HEK293T (cell line): ENCODE results near the gene DCPS.
"Not testable (repeated sequence)": the region's sequence is repeated elsewhere in the genome, so short reads cannot be mapped to it uniquely, and the experiment has no call there.

Source experiments
- CTCF ChIA-PET: fragments of 350-600 bp; formaldehyde crosslinking; extraction: SDS; loops from one replicate; lab custom pipeline; 2021; ENCODE audit warnings: antibody characterized with exemption, inconsistent platforms; lab: Yijun Ruan, JAX
- POLR2A ChIA-PET: fragments of 350-600 bp; formaldehyde crosslinking; extraction: SDS; loops from one replicate; lab custom pipeline; 2020; ENCODE audit warnings: antibody characterized with exemption, inconsistent platforms; lab: Yijun Ruan, JAX
- DNase-seq: peaks from one replicate; pipeline ENCODE4 v3.0.0; 2012; ENCODE audit warnings: mixed read lengths; ENCODE audit errors: extremely low spot score
- ARNT ChIP-seq: fragments of 450-650 bp; IDR thresholded peaks from 2 replicates; pipeline ENCODE4 v1.6.1; 2017; ENCODE audit warnings: mild to moderate bottlenecking
- BHLHE40 ChIP-seq: fragments of 450-650 bp; IDR thresholded peaks from 2 replicates; pipeline ENCODE4 v1.6.1; 2016; ENCODE audit warnings: mild to moderate bottlenecking, moderate library complexity, borderline replicate concordance
- CTBP1 ChIP-seq: fragments of 450-650 bp; IDR thresholded peaks from 2 replicates; pipeline ENCODE4 v1.6.1; 2016; ENCODE audit warnings: borderline replicate concordance
- ELF4 ChIP-seq: fragments of 450-650 bp; IDR thresholded peaks from 2 replicates; pipeline ENCODE4 v1.6.1; 2017; ENCODE audit warnings: antibody characterized with exemption
- FOXA1 ChIP-seq: fragments of 450-650 bp; IDR thresholded peaks from 2 replicates; pipeline ENCODE4 v1.6.1; 2016; ENCODE audit warnings: mild to moderate bottlenecking
- FOXK2 ChIP-seq: fragments of 450-650 bp; IDR thresholded peaks from 2 replicates; pipeline ENCODE4 v1.6.1; 2016; ENCODE audit warnings: mild to moderate bottlenecking
- FOXM1 ChIP-seq: fragments of 450-650 bp; IDR thresholded peaks from 2 replicates; pipeline ENCODE4 v1.6.1; 2017; ENCODE audit warnings: mild to moderate bottlenecking, borderline replicate concordance
- HDGF ChIP-seq: fragments of 450-650 bp; IDR thresholded peaks from 2 replicates; pipeline ENCODE4 v1.6.1; 2017; ENCODE audit warnings: antibody characterized with exemption, borderline replicate concordance
- L3MBTL2 ChIP-seq: fragments of 450-650 bp; conservative IDR thresholded peaks from 2 replicates; pipeline ENCODE4 v1.6.1; 2016; ENCODE audit warnings: mild to moderate bottlenecking
- LEF1 ChIP-seq: fragments of 450-650 bp; IDR thresholded peaks from 2 replicates; pipeline ENCODE4 v1.6.1; 2017; ENCODE audit warnings: mild to moderate bottlenecking, borderline replicate concordance
- PKNOX1 ChIP-seq: fragments of 450-650 bp; IDR thresholded peaks from 2 replicates; pipeline ENCODE4 v1.6.1; 2016
- SP1 ChIP-seq: fragments of 450-650 bp; IDR thresholded peaks from 2 replicates; pipeline ENCODE4 v1.6.1; 2017
- SUZ12 ChIP-seq: fragments of 450-650 bp; IDR thresholded peaks from 2 replicates; pipeline ENCODE4 v1.6.1; 2016; ENCODE audit warnings: mild to moderate bottlenecking
- TARDBP ChIP-seq: fragments of 450-650 bp; IDR thresholded peaks from 2 replicates; pipeline ENCODE4 v1.6.1; 2016
- ZNF384 ChIP-seq: fragments of 450-650 bp; IDR thresholded peaks from 2 replicates; pipeline ENCODE4 v1.6.1; 2016

The DCPS gene

GRCh38 chr11:126383339-126384335 lies 79.8 kb downstream of the DCPS start:
- POLR2A ChIA-PET: no interaction called here
- CTCF ChIA-PET: no interaction called here

DNA sequence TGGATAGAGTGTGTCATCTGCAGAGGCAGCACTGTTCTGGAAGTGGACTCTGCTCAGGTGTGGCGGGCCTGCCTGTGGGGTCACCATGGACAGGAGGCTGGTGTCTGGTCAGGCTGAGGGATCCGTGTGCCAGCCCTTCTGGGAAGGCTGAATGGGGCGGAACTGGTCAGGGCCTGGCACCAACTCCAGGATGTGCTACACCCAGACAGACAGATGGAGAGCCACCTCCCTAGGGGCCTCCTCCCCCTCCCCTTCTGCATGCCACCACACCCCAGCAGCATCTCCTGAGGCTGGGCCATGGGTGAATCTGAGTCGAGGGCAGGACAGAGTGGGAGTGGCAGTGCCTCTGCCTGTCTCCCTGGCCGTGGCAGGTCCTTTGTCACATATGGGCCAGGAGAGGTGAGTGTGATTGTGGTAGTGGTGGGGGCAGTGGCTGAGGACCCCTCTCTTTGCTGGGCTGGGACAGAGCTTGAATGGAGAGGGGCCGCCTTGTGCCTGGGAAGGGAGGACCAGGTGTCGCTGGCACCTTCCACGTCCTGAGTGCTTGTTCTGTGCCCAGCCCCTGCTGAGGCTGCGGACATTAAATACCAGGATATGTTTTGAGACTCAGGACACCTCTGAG lies 80.7 kb downstream of the DCPS start:
- no peak for DNase-seq
- TF ChIP-seq ELF4 (no peak), PKNOX1 (no peak), TARDBP (no peak), FOXA1 (no peak), FOXK2 (no peak), ZNF384 (no peak), LEF1 (no peak), CTBP1 (no peak), ARNT (no peak), BHLHE40 (no peak)
- ChIA-PET POLR2A (no interaction called here), CTCF (no interaction called here)

More at GRCh38 chr11:126383339-126384335, 79.8 kb downstream of the DCPS start:
- no peak for TF ChIP-seq TARDBP
- TF ChIP-seq CTBP1: no peak
- no peak for TF ChIP-seq L3MBTL2
- TF ChIP-seq SUZ12: no peak
- TF ChIP-seq HDGF: no peak
- no peak for TF ChIP-seq FOXA1
- no peak for TF ChIP-seq SP1
- TF ChIP-seq FOXK2: no peak
- no peak for TF ChIP-seq BHLHE40
- no peak for DNase-seq

DNA sequence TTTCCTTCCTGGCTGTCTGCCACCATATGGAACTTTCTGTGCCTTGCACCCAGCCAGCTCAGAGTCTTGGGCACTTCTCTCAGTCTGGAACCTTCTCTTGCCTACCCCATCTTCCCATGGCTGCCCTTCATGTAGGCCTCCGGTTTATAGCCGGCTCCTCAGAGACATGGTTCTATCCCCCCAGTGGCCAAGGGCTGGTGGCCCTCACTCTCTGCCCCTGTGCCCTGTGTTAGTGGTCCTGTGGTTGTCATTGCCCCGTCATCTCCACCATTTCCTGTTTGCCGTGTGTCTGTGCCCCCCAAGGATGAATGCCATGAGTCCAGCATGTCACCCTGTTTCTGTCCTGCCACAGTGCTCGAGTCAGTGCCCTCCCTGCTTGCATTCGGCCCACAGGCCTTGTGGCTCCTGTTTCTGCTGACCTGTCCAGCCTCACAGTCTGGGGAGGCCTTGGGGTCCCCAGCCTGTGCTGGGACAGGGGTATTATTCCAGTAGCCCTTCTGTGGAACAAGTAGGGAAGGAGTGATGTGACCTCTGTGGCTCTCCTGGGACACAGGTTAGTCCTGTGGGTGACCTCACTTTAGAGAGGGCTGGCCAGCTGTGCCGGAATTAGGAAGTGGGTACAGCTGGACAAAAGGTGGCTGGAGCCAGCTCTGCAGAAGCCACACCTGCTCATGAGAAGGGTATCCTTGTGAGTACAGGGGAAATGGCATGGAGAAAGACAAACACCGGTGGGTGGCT lies 82.3 kb downstream of the DCPS start:
- ChIA-PET POLR2A (interaction anchor here (0.6 kb wide), 1 partner anchor 378 kb away, joined by 3 read pairs; no protein-coding TSS in a partner anchor), CTCF (no interaction called here)
- no peak for TF ChIP-seq HDGF
- no peak for TF ChIP-seq SP1
- no peak for DNase-seq

- CTCF ChIA-PET, DNase-seq, POLR2A ChIA-PET: not testable (repeated sequence)
Measured at GRCh38 chr11:126386729-126387071, 82.8 kb downstream of the DCPS start.

GRCh38 chr11:126387857-126388256 lies 84.0 kb downstream of the DCPS start:
- CTCF ChIA-PET: no interaction called here
- POLR2A ChIA-PET: no interaction called here
- DNase-seq: no peak
- TF ChIP-seq HDGF (no peak), L3MBTL2 (no peak), ZNF384 (no peak), BHLHE40 (no peak), ARNT (no peak)

DNA sequence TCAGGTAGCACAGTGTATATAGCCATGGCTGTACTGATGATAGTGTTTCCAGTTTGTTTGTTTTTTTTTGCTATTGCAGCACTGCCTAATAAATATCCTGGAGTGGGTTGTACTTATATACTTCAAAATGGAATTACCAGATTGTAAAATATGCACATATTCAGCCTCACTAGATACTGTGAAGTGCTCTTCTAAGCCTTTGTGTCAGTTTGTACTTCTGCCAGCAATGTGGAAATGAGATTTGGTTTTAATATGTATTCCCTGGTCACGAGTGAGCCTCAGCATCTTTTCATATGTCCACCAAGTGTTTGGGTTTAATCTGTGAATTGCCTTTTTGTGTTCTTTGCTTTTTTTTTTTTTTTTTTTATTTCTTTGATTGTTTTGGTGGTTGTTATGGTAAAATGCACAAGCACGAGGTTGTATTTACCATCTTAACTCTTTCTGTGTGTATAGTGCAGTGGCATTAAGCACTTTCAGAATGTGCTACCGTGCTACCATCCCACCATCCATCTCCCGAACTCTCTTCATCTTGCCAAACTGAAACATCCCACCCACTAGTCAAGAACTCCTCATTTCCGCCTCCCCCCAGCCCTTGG lies 86.5 kb downstream of the DCPS start:
- ChIA-PET CTCF (no interaction called here), POLR2A (no interaction called here)
- no peak for DNase-seq
- no peak for TF ChIP-seq PKNOX1
- TF ChIP-seq FOXM1: no peak
- no peak for TF ChIP-seq FOXK2
- no peak for TF ChIP-seq ARNT
- TF ChIP-seq L3MBTL2: no peak
- no peak for TF ChIP-seq FOXA1
- TF ChIP-seq SUZ12: no peak
- no peak for TF ChIP-seq ELF4
- no peak for TF ChIP-seq ZNF384
